NOMO-1 (cell line): ENCODE measurements around the gene ANKRD11.
"Not testable (repeated sequence)": the region's sequence is repeated elsewhere in the genome, so short reads cannot be mapped to it uniquely, and the experiment has no call there.

ENCODE experiments used
- DNase-seq, 2 experiments: peaks; one replicate each; lab custom pipeline; 2025; ENCODE audit not compliant: unreplicated experiment in 2 of 2; lab: John Stamatoyannopoulos, UW

ANKRD11 gene

DNA sequence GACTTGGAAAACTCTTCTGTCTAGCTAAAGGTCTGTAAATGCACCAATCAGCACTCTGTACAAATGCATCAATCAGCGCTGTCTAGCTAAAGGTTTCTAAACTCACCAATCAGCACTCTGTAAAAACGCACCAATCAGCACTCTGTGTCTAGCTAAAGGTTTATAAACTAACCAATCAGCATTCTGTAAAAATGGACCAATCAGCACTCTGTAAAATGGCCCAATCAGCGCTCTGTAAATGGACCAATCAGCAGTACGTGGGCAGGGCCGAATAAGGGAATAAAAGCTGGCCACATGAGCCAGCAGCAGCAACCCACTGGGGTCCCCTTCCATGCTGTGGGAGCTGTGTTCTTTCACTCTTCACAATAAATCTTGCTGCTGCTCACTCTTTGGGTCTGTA, 55.3 kb downstream of the ANKRD11 start:
- not testable (repeated sequence) for DNase-seq

DNA sequence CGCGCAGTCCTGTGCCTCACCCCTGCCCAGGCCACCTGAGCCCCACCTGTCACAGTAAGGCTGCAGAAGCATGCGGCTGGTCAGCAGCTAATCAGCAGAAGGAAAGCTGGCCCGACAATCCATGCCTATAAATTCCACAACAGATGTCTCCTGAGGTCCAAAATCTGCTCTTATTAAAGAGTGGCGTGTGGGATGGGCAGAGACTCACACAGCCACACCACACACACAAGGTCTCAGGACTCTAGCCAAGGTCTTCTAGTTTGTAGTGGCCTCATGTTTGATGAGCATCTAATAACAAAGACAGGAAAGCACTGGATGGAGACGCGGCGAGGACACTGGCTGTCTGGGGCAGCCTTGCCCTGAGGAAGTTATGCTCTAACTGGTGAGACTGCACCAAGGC, 55.9 kb downstream of the ANKRD11 start:
- DNase-seq = no peak

DNA sequence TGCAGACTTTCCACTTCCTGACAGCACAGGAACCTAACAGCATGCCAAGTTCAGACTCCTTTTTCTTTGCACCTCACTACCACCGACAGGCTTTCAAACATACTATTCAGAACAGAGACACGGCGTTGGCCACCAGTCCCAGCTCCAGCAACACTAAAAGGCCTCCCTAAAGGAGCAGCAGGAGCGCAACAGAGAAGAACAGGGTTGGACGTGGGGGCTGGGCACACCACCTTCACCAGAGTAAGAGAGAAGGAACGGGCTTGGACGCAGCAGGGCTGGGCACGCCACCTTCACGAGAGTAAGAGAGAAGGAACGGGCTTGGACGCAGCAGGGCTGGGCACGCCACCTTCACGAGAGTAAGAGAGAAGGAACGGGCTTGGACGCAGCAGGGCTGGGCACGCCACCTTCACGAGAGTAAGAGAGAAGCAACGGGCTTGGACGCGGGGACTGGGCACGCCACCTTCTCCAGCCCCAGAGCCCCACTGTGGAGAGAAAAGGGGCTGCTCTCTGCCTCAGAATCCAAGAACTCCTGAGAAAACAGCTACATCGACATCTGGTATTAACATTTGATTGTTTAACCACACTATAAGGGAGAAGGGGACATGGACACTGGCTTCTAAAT, 56.9 kb downstream of the ANKRD11 start:
- not testable (repeated sequence) for DNase-seq

DNA sequence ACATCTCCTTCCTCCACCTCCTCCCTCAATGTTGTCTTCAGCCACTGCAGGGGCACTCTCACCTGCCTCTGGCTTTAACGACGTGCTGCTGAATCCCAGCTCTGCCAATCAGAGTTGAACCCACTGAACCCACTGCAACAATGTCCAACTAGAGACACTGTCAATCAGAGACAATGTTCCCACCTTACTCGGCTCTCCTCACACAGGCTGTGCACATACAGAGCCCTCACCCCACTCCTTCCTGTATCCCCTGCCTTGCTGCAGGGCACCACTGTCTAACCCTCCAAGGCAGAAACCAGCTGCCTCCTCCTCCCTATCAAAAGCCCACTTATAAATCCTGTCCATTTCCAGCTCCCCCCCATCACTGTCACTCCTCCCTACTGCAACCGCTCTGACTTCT, 58.7 kb downstream of the ANKRD11 start:
- no peak for DNase-seq

DNA sequence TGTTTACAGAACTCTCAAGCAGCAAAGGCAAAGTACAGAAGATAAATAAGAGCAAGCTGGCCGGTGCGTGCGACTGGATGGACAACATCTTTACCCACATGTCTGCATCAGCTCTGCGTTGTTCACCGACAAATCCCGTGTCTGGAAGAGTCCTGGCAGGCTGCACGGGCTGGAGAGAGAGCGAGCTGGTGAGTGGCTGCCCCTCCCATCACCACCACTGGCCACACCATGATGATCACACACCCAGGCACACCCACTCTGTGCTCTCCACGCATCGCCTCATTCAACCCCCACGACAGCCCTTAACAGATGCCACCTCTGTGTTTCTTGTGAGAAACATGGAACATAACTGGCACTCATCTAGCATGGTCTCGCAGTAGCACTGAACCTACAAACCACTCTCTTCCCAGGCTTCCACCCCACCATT, 59.2 kb downstream of the ANKRD11 start:
- DNase-seq = no peak

DNA sequence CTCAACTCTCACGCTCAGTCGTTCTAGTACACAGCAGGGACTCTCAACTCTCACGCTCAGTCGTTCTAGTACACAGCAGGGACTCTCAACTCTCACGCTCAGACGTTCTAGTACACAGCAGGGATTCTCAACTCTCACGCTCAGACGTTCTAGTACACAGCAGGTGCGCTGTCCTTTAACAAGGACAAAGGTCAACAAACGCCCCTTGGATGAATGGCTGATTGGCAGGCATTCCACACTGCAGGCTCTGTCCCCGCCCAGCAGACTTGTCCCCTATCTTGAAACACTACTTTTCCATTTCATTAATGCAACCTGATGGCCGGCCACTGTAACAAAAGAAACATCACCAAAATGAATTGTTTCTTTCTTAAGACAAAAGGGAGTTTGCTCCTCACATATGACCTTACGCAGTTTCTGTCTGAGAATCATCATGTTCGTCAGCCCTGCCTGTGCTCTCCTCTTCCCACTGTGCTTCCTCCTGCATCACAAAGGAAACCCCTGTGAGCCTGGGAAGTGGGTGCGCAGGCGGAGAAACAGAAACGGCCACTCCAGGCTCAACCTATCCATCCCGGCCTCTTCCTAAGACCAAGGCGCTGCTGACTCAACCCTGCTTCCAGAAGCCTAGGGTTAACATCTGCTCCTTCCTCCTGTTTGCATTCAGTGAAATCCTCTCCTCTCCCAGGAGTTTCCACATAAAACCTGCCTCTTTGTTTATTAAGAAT, 59.8 kb downstream of the ANKRD11 start:
- DNase-seq = no peak

DNA sequence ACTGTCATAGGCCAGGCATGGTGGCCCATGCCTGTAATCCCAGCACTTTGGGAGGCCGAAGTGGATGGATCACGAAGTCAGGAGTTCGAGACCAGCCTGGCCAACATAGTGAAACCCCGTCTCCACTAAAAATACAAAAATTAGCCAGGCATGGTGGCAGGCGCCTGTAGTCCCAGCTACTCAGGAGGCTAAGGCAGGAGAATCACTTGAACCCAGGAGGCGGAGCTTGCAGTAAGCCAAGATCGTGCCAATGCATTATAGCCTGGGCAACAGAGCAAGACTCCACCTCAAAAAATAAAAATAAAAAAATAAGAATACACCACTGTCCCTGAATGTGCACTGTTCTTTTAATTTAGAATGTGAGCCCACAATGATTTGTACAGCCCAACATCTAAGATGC, 61.8 kb downstream of the ANKRD11 start:
- not testable (repeated sequence) for DNase-seq

DNA sequence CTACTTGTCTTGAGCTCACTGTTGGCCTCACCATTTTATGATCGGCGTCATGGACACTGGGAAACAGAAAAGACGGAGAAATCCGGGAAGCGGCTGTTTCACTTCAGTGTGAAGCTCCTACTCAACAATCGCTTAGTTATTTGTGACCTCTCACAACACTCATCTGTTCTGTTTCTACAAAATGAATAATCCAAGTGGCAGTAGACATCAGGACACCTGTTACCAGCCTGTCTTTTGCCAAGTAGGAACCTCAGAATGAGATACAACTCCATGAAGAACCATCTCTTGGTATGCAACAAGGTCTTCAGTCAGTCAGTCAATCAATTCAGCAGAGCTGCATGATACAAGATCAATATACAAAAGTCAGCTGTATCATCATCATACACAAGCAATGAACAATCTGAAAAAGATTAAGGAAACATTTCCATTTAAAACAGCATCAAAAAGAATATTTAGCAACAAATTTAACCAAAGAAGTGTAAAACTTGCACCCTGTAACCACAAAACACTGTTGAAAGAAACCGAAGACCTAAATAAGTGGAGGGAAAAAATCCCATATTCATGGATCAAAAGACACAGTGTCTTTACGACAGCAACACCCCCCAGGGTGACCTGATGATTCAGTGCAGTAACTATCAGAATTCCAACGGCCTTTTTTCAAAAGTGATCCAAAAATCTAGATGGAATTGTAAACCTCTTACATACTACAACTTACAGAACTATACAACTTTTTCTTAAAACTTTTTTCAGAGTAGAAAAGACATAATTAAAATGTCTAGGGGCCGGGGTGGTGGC, 63.4 kb downstream of the ANKRD11 start:
- no peak for DNase-seq

DNA sequence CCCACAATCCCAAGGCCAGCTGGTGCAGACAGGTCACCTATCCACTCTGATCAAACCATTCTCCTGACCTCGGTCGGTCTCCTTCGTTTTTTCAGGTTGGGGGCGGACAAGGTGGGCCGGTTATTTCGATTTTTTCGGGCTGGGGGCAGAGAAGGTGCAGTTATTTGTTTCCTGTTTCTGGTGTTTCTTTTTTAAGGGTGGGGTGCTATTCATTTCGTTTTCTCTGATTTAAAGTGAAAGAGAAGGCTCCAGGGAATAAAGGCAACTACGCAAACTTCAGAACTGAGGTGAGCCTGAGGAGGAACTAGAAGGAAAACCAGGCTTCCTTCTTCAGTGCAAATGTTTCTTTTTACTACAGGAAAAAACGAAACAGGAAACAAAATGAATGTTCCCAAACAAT, 64.8 kb downstream of the ANKRD11 start:
- DNase-seq = no peak

DNA sequence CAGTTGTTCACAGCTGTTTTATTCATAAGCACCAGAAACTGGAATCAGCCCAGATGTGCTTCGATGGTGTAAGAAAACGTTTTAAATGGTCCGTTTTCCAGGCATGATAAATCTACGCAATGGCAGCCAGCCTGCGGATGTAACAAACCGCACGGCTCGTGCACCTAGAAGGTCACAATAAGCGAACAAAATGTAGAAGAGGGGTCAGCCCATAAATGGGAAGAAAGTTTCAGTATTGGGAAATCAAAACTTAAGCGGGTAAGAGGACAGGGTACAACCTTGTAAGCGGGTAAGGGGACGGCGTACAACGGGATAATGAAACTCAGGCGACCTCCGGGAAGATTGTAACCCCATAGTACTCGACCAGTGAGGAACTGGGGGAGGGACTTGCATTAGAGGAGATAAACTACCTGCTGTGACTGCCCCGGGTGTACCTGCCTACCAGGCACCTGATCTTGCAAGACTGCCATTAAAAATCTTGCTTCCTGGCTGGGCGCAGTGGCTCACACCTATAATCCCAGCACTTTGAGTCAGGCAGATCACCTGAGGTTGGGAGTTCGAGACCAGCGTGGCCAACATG, 66.6 kb downstream of the ANKRD11 start:
- DNase-seq = peak; percentile 70 to 71

DNA sequence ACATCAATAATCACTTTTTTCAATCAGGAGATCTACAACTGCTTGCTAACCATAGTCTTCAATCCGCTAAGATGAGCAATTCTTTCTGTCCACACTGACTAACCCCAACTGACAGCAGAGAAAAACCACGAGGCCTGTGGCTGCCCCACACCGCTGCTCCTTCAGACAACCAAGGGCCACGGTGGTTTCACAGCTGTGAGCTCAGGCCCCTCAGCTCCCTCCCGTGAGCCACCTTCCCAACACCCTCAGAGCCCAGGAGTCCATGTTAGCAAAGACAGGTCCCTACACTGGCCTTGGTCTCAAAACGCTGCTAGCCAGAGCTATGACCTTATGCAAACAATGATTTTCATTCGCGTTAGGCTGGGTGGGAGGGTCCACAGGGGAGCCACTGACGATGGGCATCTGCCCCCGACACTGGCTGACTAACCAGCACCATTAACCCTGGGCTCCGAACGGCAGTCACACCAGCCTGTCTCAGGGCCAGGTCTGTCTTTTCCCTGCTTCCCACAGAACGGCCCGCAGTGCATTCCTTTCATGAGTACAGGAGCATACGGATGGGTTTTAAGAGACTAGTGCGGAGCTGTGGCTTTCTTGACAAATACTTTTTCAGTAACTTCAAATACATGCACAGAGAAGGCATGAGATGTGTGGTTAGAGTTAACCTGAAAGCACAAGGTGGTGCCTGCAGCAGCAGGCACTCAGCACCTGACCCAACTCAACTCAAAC, 67.3 kb downstream of the ANKRD11 start:
- peak in 1 of 2 experiments; percentile 49 for DNase-seq

DNA sequence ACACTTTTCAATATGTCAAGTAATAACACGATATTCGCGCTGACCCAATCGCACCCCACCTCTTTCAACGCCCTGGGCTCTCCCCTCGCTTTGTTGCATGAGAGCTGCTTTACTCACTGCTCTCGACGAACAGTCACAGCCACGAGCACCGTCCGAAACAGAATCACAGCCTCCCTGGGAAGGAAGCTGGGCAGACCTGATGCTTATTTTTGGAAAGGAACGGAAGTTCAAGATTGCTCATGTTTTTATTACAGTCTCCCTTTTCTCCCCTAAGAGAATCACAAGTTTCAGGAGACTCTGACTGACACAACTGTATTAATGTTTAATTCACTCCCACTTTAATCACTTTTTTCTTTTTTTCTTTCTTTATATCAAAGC, 67.8 kb downstream of the ANKRD11 start:
- DNase-seq = peak; percentile 48 to 66

DNA sequence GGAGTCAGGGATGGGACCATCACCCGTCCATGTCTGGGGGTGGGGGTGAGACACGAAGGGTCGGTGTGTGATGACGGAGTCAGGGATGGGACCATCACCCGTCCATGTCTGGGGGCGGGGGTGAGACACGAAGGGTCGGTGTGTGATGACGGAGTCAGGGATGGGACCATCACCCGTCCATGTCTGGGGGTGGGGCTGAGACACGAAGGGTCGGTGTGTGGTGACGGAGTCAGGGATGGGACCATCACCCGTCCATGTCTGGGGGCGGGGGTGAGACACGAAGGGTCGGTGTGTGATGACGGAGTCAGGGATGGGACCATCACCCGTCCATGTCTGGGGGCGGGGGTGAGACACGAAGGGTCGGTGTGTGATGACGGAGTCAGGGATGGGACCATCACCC, 69.1 kb downstream of the ANKRD11 start:
- DNase-seq = not testable (repeated sequence)

DNA sequence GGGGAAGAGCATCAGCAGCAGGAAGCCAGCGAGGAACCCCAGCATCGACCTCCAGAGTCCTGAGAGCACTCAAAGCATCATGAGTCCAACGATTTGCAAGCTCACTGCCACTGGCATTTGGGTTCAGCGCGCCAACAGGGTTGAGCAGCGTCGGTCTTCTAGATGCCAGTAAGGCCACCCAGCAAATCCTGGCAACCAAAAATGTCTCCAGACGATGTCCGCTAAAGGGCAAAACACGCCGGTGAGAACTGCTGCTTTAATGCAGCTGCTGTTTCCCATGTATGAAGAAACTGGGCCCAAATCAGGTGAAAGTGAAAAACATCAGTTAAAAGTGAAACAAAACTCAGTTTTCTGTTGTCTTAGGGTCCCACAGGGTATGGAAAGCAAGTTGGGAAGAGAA, 70.2 kb downstream of the ANKRD11 start:
- DNase-seq = no peak

DNA sequence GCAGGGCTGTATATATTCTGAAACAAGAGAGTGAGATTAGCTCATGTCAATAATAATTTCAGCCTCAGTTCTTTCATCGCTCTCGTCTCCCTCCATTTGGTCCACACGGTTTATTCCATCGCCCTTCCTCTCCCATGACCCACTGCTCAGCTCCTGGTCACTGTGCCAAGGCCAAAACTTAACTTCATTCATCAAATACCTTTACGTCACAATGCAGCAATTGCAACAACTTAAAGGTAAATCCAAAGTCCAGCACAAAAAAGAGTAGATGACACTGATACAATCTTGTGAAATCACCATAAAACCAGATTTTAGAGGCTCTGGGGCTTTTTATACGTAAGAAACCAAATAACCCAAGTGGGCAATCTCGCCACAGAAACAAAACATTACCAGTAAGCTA, 72.0 kb downstream of the ANKRD11 start:
- DNase-seq = no peak

DNA sequence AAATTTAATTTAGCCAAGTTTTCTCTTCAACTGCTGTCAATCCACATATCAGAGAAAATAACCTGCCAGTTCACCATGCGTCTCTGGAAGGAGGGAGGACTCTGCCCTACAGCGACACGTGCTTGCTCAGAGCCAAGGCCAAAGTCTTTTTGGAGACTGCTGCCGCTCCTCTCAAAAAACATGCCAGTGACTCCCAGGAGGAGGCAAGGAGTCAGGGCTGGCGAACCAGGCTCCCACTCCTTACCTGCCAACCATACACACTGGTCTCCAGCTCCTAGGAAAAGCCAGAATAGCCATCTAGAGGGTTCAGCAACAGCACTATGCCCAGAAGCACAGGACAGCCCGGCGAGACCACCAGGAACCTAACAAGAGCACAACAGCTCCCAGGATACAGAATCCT, 73.0 kb downstream of the ANKRD11 start:
- no peak for DNase-seq

DNA sequence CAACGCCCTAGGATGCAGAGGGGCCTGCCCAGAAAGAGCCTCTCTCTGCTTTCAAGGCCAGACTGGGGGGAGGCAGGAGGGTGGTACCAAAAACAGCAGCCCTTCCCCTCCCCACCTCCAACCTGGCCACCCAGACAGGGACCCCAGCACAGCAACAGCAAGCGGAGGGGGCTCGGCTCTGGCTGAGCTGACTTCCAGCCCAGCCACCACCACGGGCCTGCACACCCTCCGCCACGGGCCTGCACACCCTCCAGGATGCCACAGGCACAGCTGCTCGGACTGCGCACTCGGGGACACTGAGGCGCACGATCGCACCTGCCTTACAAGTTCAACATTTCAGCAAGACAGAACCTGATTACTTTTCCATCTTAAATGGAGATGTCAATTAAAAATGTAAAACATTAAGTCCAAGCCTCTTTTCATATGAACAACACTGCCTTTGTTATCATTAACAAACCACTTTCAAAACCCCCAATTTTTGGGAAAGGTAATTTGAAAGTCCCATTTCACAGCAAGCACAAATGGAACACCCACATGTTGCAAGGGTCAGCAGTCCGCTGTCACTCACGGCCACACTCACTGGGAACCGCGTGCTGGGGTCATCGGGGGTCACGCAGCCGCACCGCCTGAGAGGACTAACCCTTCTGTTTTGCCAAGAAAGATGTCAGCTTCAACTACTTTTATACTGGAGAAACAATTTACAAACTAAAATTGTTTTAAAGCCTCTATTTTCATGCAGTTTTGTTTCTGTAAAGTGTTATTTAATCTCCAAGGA, 76.4 kb downstream of the ANKRD11 start:
- no peak for DNase-seq

DNA sequence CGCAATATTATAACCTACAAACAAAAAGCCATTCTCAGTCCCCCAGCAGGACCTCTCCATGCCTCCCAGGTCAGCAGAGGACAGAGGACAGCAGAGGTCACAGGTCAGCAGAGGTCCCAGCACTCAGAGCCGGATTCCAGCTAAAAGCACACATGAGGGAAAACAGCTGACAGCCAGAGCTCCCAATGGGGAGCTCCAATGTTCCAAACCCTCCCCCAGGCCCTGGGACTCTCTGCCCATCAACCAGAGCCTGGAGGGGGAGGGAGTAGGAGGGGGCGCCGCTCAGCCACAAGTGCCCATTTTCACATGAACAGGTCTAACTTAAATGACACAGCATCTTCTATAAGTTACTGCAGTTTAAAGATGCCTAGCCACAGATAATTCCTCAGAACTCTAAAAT, 77.5 kb downstream of the ANKRD11 start:
- DNase-seq = no peak

DNA sequence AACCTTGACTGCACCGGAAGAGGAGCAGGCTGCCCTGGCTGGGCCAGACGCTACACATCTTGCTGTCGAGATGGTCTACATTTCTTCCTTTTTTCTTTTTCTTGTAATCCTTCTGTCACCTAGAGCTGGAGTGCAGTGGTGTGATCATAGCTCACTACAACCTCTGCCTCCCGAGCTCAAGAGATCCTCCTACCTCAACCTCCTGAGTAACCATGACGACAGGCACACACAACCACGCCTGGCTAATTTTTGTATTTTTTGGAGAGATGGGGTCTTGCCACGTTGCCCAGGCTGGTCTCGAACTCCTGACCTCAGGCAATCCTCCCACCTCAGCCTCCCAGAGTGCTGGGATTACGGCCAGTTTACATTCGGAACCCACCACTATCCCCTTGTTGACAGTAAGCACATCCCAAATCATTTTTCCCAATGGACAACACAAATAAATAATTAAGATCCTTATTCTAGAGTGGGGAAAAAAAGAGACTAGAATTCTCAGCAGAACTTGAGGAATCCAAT, 79.0 kb downstream of the ANKRD11 start:
- no peak for DNase-seq

DNA sequence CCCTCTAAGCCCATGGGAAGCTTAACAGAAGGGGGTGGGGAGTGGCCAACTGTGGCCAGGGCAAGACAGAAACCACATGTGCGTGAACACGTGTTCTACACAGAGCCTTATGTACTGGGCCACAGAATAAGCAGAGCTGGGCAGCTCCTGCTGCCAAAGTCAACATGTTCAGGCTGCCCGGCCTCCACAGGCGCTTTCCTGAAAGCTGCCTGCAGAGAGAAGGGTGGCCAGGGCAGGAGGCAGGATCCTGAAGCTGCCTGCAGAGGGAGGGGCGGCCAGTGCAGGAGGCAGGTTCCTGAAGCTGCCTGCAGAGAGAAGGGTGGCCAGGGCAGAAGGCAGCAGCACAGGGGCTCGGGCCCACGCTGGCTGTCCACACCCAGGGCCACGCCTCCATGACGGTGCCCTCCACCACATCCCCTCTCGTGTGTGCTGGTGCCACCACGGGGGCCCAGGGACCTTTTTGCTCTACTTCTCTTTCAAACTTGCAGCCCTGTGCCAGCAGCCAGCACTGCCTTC, 79.5 kb downstream of the ANKRD11 start:
- no peak for DNase-seq
